NB4 (cell line): Measurements from ENCODE around the gene THAP2.
"Not testable (repeated sequence)": the region's sequence is repeated elsewhere in the genome, so short reads cannot be mapped to it uniquely, and the experiment has no call there.

Experiments used
- DNase-seq: peaks from one replicate; pipeline ENCODE4 v3.0.0; 2010; ENCODE audit warnings: low read depth
- H3K4me3 ChIP-seq: one replicate; pipeline ENCODE4 v1.5.1; 2011; ENCODE audit warnings: mild to moderate bottlenecking, low read depth, low read length, moderate library complexity
- MYC ChIP-seq: IDR thresholded peaks from 2 replicates; pipeline ENCODE4 v1.6.1; 2011; ENCODE audit warnings: low read depth, low read length
- POLR2A ChIP-seq: IDR thresholded peaks from 2 replicates; pipeline ENCODE4 v1.6.1; 2011; ENCODE audit warnings: mild to moderate bottlenecking; ENCODE audit not compliant: insufficient read length; ENCODE audit errors: extremely low read depth
- TF ChIP-seq, protein P1 (sequence below): IDR thresholded peaks from one replicate; pipeline ENCODE4 v1.5.1; 2012; ENCODE audit warnings: low read depth, low read length
- TF ChIP-seq, protein P2 (sequence below): IDR thresholded peaks from 2 replicates; pipeline ENCODE4 v1.6.1; 2011; ENCODE audit warnings: low read depth, low read length

The THAP2 gene

DNA sequence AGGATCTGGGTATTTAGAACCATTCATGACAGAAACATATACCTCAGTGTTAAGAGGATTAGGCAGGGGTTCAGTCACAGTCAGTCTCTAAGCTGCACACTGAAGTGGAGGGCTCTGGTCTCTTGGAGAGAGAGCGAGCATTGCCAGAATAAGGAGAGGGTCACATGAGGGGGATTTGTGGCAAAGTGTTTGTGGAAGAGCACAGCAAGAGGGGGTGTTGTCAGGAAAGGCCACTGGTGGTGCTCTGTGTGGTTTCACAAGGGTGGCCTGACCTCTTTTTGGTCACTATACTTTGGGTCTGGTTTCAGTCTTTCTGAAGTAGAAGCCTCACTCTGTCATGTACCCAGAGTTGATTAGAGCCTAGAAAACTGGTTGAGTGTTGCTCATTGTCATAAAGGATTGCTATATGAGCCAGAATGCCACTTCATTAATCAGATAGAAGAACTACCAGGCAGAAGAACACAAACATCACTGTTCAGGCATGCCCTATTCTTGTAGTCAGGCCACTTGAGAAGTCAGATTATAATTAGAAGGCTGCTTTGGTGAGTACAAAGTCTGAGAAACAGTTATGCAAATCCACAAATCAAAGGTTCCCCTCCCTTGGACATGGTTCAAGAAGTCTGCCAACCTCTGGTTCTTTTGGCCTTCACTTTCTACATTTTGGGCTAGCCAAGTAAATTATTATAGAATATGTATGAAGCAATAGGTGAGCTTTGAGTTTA lies 30.2 kb downstream of the THAP2 start:
- no peak for DNase-seq
- no peak for TF ChIP-seq MYC
- H3K4me3 ChIP-seq = no peak overlapping the region

DNA sequence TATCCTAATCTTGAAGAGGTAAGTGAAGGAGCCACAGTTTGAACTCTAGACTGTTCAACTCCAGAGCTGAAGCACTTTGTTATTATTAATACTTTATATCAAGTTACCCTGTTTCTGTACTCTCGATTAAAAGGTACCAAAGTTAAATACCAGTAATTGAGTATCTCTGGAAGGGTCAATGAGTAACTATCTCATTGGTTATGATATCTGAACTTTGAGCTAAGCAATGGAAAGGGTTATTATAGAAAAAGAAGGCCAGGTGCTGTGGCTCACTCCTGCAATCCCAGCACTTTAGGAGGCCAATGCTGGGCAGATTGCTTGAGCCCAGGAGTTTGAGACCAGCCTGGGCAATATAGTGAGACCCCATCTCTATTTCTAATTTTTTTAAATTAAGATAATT lies 31.7 kb downstream of the THAP2 start:
- DNase-seq = no peak
- TF ChIP-seq MYC = no peak
- TF ChIP-seq, protein P1, sequence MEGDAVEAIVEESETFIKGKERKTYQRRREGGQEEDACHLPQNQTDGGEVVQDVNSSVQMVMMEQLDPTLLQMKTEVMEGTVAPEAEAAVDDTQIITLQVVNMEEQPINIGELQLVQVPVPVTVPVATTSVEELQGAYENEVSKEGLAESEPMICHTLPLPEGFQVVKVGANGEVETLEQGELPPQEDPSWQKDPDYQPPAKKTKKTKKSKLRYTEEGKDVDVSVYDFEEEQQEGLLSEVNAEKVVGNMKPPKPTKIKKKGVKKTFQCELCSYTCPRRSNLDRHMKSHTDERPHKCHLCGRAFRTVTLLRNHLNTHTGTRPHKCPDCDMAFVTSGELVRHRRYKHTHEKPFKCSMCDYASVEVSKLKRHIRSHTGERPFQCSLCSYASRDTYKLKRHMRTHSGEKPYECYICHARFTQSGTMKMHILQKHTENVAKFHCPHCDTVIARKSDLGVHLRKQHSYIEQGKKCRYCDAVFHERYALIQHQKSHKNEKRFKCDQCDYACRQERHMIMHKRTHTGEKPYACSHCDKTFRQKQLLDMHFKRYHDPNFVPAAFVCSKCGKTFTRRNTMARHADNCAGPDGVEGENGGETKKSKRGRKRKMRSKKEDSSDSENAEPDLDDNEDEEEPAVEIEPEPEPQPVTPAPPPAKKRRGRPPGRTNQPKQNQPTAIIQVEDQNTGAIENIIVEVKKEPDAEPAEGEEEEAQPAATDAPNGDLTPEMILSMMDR = no peak
- TF ChIP-seq POLR2A = no peak
- TF ChIP-seq, protein P2, sequence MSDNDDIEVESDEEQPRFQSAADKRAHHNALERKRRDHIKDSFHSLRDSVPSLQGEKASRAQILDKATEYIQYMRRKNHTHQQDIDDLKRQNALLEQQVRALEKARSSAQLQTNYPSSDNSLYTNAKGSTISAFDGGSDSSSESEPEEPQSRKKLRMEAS = no peak
- H3K4me3 ChIP-seq = no peak overlapping the region

DNA sequence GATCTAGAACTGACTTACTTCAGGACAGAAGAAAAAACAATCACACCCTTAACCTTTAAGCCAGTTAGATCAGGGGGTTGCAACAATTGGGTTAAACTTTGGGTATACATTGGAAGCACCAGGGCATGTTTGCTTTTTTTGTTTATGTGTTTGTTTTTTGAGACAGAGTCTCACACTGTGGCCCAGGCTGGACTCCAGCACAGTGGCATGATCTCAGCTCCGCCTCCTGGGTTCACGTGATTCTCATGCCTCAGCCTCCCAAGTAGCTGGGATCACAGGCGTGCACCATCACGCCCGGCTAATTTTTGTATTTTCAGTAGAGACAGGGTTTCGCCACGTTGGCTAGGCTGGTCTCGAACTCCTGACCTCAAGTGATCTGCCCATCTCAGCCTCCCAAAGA lies 38.1 kb downstream of the THAP2 start:
- H3K4me3 ChIP-seq, DNase-seq: not testable (repeated sequence)

DNA sequence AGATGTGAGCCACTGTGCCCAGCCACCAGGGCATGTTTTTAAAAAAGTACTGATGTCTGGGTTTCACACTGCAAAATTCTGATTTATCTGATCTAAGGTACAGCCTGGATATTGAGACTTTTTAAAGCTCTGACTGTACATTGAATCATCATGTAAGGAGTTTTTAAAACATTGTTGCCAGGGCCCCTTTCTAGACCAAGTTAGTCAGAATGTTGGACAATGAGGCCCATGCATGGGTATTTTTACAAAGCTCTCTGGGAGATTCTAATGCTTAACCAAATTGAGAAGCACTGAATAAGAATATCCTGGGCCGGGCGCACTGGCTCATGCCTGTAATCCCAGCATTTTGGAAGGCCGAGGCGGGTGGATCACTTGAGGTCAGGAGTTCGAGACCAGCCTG lies 38.5 kb downstream of the THAP2 start:
- DNase-seq = no peak
- TF ChIP-seq MYC (no peak), POLR2A (no peak)
- TF ChIP-seq, protein P1 = no peak
- TF ChIP-seq, protein P2 = no peak
- H3K4me3 ChIP-seq = no peak overlapping the region

DNA sequence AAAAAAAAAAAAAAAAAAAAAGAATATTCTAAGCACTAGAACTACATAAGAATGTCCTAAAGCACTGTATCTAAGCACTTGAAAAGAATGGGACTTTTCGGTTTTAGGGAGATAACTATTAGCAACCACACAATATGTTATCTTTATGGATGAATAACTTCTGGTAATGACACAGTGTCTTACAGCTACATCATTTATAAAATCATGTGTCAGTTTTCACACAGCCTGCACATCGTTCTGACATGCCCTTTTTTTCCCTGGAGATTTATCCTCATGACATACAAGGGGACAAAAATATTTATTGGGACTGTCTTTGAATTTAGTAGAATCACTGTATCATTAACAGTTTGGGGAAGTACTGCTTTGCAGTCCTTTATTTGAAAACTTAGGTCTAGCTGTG lies 39.1 kb downstream of the THAP2 start:
- no peak for DNase-seq
- no peak overlapping the region for H3K4me3 ChIP-seq
- TF ChIP-seq, protein P2 = no peak
- TF ChIP-seq, protein P1 = no peak
- no peak for TF ChIP-seq POLR2A
- no peak for TF ChIP-seq MYC

DNA sequence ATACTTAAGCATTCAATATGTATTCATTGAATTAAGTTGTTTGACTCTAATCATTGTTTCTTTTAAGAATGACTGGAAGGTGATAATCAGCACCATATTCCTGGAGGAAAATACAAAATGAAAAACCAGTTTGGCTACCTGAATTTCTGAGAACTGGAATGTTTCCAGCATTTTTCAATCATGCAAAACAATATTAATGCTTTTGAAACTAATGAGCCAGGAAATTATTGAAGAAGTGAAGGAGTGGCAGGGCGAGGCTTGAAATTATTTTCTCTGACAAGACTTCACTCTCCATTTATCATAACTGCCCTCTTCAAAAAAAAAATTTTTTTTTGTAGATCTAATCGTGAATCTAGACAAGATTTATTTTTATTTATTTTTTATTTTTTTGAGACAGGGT lies 40.8 kb downstream of the THAP2 start:
- no peak for DNase-seq
- TF ChIP-seq, protein P1 = no peak
- TF ChIP-seq MYC (no peak), POLR2A (no peak)
- TF ChIP-seq, protein P2 = no peak
- H3K4me3 ChIP-seq = no peak overlapping the region

DNA sequence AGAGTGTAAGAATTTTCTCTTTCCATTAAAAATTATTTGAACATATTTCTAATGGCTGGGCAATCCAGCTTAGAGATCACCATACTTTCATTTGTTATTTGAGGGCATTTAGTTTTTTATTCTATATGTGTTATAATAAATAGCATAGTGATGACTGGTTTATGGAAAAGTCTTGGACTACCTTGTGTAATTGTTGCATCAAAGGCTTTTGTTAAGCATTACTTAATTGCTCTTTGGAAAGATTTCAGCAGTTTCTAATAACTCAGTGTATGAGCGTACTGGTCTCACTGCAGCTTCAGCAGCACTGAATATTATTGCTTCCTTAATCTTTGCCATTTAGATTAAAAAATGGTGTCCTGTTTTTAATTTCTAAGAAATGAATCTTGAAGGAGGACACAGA lies 44.6 kb downstream of the THAP2 start:
- DNase-seq = no peak

More for the DNA sequence above, 44.6 kb downstream of the THAP2 start:
- H3K4me3 ChIP-seq = no peak overlapping the region
- TF ChIP-seq, protein P2 = no peak
- TF ChIP-seq POLR2A (no peak), MYC (no peak)
- TF ChIP-seq, protein P1 = no peak
